Small intestine (tissue), 7 donors: ENCODE data around the gene CCDC91. TPM values are rescaled to one million over a fixed set of nuclear protein-coding genes. Genes with fewer than 3 reads are reported as not detected.
"Not testable (repeated sequence)": the region's sequence is repeated elsewhere in the genome, so short reads cannot be mapped to it uniquely, and the experiment has no call there.

Experiments
- DNase-seq, 2 donors: peaks; one replicate each; pipeline versions ENCODE4 v3.0.0 to v3.0.0-alpha.2; 2013
- FAIRE-seq: peaks from 2 replicates; lab custom pipeline; 2012; peaks lifted over from hg19 to GRCh38; lab: Jason Lieb, UNC
- H3K27ac ChIP-seq, 3 donors: one replicate each; pipeline ENCODE4 v1.5.1; 2013; ENCODE audit warnings: low read length in 2 of 3, mild to moderate bottlenecking in 2 of 3, control low read depth in 1 of 3, inconsistent platforms in 1 of 3, low read depth in 1 of 3, moderate library complexity in 1 of 3
- H3K27me3 ChIP-seq, 3 donors: one replicate each; pipeline ENCODE4 v1.6.1; 2013; ENCODE audit warnings: low read length in 3 of 3, inconsistent platforms in 1 of 3; ENCODE audit not compliant: control insufficient read depth in 3 of 3, insufficient read depth in 3 of 3
- H3K36me3 ChIP-seq, 3 donors: one replicate each; pipeline ENCODE4 v1.6.1; 2013; ENCODE audit warnings: low read length in 3 of 3, inconsistent platforms in 1 of 3, low read depth in 1 of 3, mild to moderate bottlenecking in 1 of 3, moderate library complexity in 1 of 3; ENCODE audit not compliant: control insufficient read depth in 3 of 3, insufficient read depth in 2 of 3
- H3K4me1 ChIP-seq, 3 donors: one replicate each; pipeline ENCODE4 v1.6.1; 2013; ENCODE audit warnings: low read length in 2 of 3, inconsistent platforms in 1 of 3, low read depth in 1 of 3, mild to moderate bottlenecking in 1 of 3, moderate library complexity in 1 of 3; ENCODE audit not compliant: control insufficient read depth in 3 of 3, insufficient read depth in 2 of 3
- H3K4me3 ChIP-seq, 3 donors: one replicate each; pipeline ENCODE4 v1.5.1; 2013; ENCODE audit warnings: low read length in 3 of 3, control low read depth in 1 of 3, inconsistent platforms in 1 of 3, low read depth in 1 of 3, mild to moderate bottlenecking in 1 of 3, moderate library complexity in 1 of 3
- H3K9me3 ChIP-seq, 2 donors: one replicate each; pipeline ENCODE4 v1.6.1; 2013; ENCODE audit warnings: low read depth in 1 of 2, low read length in 1 of 2; ENCODE audit not compliant: control insufficient read depth in 2 of 2, insufficient read depth in 1 of 2
- WGBS, 3 donors: extraction: QIAGEN DNeasy Blood & Tissue Kit; methylation state at CpG; one replicate each; pipeline ENCODE4 v1.1.7; 2013; 5-methylcytosine and 5-hydroxymethylcytosine counted together
- polyA plus RNA-seq, 4 donors: library from polyadenylated mRNA; stranded (reverse) in 3 of 4; unstranded in 1 of 4; fragments of 200-250 nt in 3 of 4; fragments of 120-200 nt in 1 of 4; gene quantifications; one replicate each; pipeline versions ENCODE4 v1.2.1 to v1.2.3, GENCODE V29; 2013
- donor health status: healthy with polysubstance abuse.
- donor health status: control.
- donor health status: control.
- donor health status: Bipolar disorder and iron deficiency.
- donor health status: healthy.

Gene CCDC91
- polyA plus RNA-seq, 4 donors = 12.5 to 20.2 (median 13.3) TPM

- Histone ChIP-seq H3K36me3 (peaks cover 0 to 5% (median 0%) of the 10 kb centered on the region in 3 donors), H3K27me3 (no peaks in the 10 kb centered on the region), H3K4me1 (no peaks in the 10 kb centered on the region), H3K9me3 (no peaks in the 10 kb centered on the region), H3K4me3 (no peak overlapping the region), H3K27ac (no peak overlapping the region)
- 91 to 100% (median 97%) methylated on average over 1 of the region's 1 CpG for WGBS, 3 donors
- DNase-seq = no peak
- FAIRE-seq = no peak
These were observed 68.7 kb downstream of the CCDC91 start for GRCh38 chr12:28258998-28259397.

- DNase-seq = no peak
- WGBS, 3 donors = 86 to 94% (median 92%) methylated on average over 2 of the region's 2 CpGs
- Histone ChIP-seq H3K4me1 (no peaks in the 10 kb centered on the region), H3K9me3 (no peaks in the 10 kb centered on the region), H3K4me3 (no peak overlapping the region), H3K27ac (no peak overlapping the region), H3K27me3 (no peaks in the 10 kb centered on the region), H3K36me3 (peaks cover 0 to 5% (median 0%) of the 10 kb centered on the region in 3 donors)
- FAIRE-seq = no peak
These were observed 75.3 kb downstream of the CCDC91 start for GRCh38 chr12:28265435-28266042.

- not testable (repeated sequence) for H3K9me3 ChIP-seq, H3K27ac ChIP-seq, H3K27me3 ChIP-seq, FAIRE-seq, H3K36me3 ChIP-seq, DNase-seq, H3K4me3 ChIP-seq, H3K4me1 ChIP-seq
- WGBS, 3 donors = 96 to 100% (median 98%) methylated on average over 5 of the region's 5 CpGs
These were observed 77.8 kb downstream of the CCDC91 start for GRCh38 chr12:28267920-28268607.

- FAIRE-seq = no peak
- Histone ChIP-seq H3K4me1 (no peaks in the 10 kb centered on the region), H3K27ac (no peak overlapping the region), H3K9me3 (peaks cover 0 to 3% of the 10 kb centered on the region in 2 donors), H3K27me3 (no peaks in the 10 kb centered on the region), H3K4me3 (no peak overlapping the region), H3K36me3 (no peaks in the 10 kb centered on the region)
- 95 to 100% (median 97%) methylated on average over 3 of the region's 3 CpGs for WGBS, 3 donors
- no peak for DNase-seq
These were observed 78.5 kb downstream of the CCDC91 start for GRCh38 chr12:28268608-28269229.

GRCh38 chr12:28269851-28270250 lies 79.6 kb downstream of the CCDC91 start:
- 92 to 100% (median 96%) methylated on average over 1 of the region's 1 CpG for WGBS, 3 donors
- Histone ChIP-seq H3K36me3 (no peaks in the 10 kb centered on the region), H3K4me1 (no peaks in the 10 kb centered on the region), H3K9me3 (peaks cover 0 to 3% of the 10 kb centered on the region in 2 donors), H3K4me3 (no peak overlapping the region), H3K27me3 (no peaks in the 10 kb centered on the region), H3K27ac (no peak overlapping the region)
- DNase-seq (no peak), FAIRE-seq (no peak)

- Histone ChIP-seq H3K9me3 (no peaks in the 10 kb centered on the region), H3K36me3 (no peaks in the 10 kb centered on the region), H3K4me3 (no peak overlapping the region), H3K4me1 (no peaks in the 10 kb centered on the region), H3K27ac (no peak overlapping the region), H3K27me3 (no peaks in the 10 kb centered on the region)
- FAIRE-seq = no peak
- 93 to 98% (median 95%) methylated on average over 1 of the region's 1 CpG for WGBS, 3 donors
- no peak for DNase-seq
These were observed 88.2 kb downstream of the CCDC91 start for GRCh38 chr12:28278499-28278898.

- no peak for FAIRE-seq
These were observed 88.7 kb downstream of the CCDC91 start for GRCh38 chr12:28278960-28279359.

GRCh38 chr12:28286352-28286751 lies 96.1 kb downstream of the CCDC91 start:
- H3K36me3 ChIP-seq = no peaks in the 10 kb centered on the region
- DNase-seq = no peak
- H3K4me1 ChIP-seq = no peaks in the 10 kb centered on the region
- no peak overlapping the region for H3K27ac ChIP-seq
- no peak for FAIRE-seq
- peaks cover 0 to 8% of the 10 kb centered on the region in 2 donors for H3K9me3 ChIP-seq
- H3K4me3 ChIP-seq = no peak overlapping the region
- H3K27me3 ChIP-seq = no peaks in the 10 kb centered on the region

More at GRCh38 chr12:28278960-28279359, 88.7 kb downstream of the CCDC91 start:
- 93 to 100% (median 98%) methylated on average over 1 of the region's 1 CpG for WGBS, 3 donors
- H3K36me3 ChIP-seq = no peaks in the 10 kb centered on the region
- H3K27me3 ChIP-seq = no peaks in the 10 kb centered on the region
- H3K4me3 ChIP-seq = no peak overlapping the region
- no peaks in the 10 kb centered on the region for H3K9me3 ChIP-seq
- DNase-seq = no peak
- no peaks in the 10 kb centered on the region for H3K4me1 ChIP-seq
- H3K27ac ChIP-seq = no peak overlapping the region
